Motor neuron (in vitro differentiated cells): ENCODE measurements around the gene NOM1. TPM values are rescaled to one million over a fixed set of nuclear protein-coding genes. Genes with fewer than 3 reads are reported as not detected.

Experiments used
- ATAC-seq, 8 experiments: fragments of 200-7000 bp; cut with Tn5 transposase; replicated peaks in 6 of 8; 2 replicates each; pipeline ENCODE4 v1.8.0; 2021; ENCODE audit warnings: mild to moderate bottlenecking in 8 of 8, moderate library complexity in 8 of 8
- H3K27ac ChIP-seq, 2 donors: fragments of 250-450 bp; sonication (Bioruptor Pico); 2 replicates each; pipeline ENCODE4 v1.9.0; 2021; ENCODE audit warnings: antibody characterized with exemption in 2 of 2, mild to moderate bottlenecking in 2 of 2, moderate library complexity in 1 of 2
- H3K4me1 ChIP-seq, 2 donors: fragments of 250-450 bp; sonication (Bioruptor Pico); replicated peaks in 1 of 2; 2 replicates each; pipeline ENCODE4 v1.6.1; 2021; ENCODE audit warnings: antibody characterized with exemption in 2 of 2, mild to moderate bottlenecking in 2 of 2, moderate library complexity in 1 of 2
- H3K4me3 ChIP-seq, 5 donors: fragments of 250-450 bp; sonication (Bioruptor Pico); 2 replicates each; pipeline ENCODE4 v1.9.0; 2021; ENCODE audit warnings: antibody characterized with exemption in 5 of 5, mild to moderate bottlenecking in 5 of 5, moderate library complexity in 4 of 5
- WGBS, 10 experiments: fragments of 450-650 bp; shearing (Covaris generic); methylation state at CpG; one replicate each; pipeline ENCODE4 v1.0.0; 2022; 5-methylcytosine and 5-hydroxymethylcytosine counted together
- in situ Hi-C, 9 experiments: fragments of 400-800 bp; cut with MboI; loops; one replicate each; pipeline ENCODE4 v1.15.0; 2021; ENCODE audit warnings: low sequenced_read_pairs in 9 of 9, low pct_unique_long_range_greater_than_20kb in 2 of 9; ENCODE audit not compliant: unreplicated experiment in 9 of 9
- total RNA-seq, 8 experiments: library from RNA; unstranded; fragments of 300-600 nt; gene quantifications; 2 replicates each; pipeline versions ENCODE4 v1.2.3 to v1.2.4, GENCODE V29; 2022

The NOM1 gene
- total RNA-seq, 8 experiments from 2014 or later: 7.2 to 44.4 (median 9.5) TPM

DNA sequence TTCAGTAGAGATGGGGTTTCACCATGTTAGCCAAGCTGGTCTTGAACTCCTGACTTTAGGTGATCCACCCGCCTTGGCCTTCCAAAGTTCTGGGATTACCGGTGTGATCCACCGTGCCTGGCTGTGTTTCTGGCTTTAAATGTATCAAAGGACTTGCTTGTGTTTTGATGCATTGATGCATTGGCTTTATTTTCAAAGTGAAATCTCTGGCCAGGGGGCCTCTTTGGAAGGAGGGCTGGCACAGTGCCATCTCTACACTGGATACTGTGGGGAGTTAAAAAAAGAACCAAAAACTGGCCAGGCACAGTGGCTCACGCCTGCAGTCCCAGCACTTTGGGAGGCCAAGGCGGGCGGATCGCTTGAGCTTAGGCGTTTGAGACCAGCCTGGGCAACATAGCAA is 44.9 kb downstream of the NOM1 start:
- Histone ChIP-seq H3K4me3 (no peak overlapping the region), H3K4me1 (no peaks in the 10 kb centered on the region), H3K27ac (no peak overlapping the region)
- 60 to 100% (median 86%) methylated on average over 1 to 5 of the region's 8 CpGs; no CpG with 5 or more reads in 4 of the 10 experiments for WGBS, 10 experiments
- no peak for ATAC-seq
- in situ Hi-C loops: no loop called here

DNA sequence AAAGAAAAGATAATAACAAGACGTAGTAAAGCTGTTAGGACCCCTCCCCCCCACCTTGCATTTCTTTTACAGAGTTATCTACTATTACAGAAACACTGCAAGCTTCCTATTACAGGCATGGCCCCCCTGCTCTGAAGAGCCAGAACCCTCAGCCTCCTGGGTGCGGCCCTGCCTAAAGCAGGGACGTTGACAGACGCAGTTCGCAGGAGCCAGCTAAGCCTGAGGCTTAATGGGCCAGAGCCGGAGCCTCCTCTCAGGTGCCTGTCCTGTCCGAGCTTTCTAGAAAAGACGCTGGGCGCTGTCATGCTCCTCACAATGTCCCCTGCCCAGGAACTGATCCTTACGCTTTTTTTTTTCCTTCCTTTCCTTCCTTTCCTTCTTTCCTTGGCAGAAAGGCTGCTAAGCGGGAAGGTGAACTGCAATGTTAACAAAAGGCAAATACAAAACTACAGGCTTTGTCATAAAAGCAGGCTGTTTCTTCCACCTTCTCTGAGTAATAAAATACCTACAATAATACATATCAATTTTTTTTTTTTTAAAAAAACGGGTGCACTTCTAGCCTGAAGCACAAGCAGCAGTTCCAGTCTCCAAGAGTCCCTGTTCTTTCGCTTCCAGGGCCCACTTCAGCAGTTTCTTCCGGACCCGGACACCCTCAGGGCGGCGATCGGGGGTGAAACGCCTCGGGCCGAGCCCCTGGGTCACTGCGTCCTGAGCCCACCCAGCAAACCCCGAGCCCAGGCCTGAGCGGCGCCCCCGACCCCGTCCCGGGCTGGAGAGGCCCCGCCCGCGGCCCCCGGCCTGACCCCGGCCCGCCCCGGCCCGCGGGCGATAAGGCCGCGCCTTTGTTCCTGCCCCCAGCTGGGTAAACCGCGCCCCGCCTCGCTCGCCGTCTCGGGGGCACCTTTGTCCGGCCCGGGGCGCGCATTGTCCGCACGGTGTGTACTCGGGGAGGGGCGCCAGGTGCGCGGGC is 49.8 kb downstream of the NOM1 start:
- H3K4me3 ChIP-seq: peak overlapping the region in 3 of 5 donors; percentile 4 to 25 (median 9)
- H3K4me1 ChIP-seq: peaks cover 16 to 24% of the 10 kb centered on the region in 2 donors
- no peak overlapping the region for H3K27ac ChIP-seq
- in situ Hi-C loops: no loop called here
- WGBS, 10 experiments: 16 to 84% (median 33%) methylated on average over 3 to 9 of the region's 57 CpGs; no CpG with 5 or more reads in 1 of the 10 experiments
- no peak for ATAC-seq

DNA sequence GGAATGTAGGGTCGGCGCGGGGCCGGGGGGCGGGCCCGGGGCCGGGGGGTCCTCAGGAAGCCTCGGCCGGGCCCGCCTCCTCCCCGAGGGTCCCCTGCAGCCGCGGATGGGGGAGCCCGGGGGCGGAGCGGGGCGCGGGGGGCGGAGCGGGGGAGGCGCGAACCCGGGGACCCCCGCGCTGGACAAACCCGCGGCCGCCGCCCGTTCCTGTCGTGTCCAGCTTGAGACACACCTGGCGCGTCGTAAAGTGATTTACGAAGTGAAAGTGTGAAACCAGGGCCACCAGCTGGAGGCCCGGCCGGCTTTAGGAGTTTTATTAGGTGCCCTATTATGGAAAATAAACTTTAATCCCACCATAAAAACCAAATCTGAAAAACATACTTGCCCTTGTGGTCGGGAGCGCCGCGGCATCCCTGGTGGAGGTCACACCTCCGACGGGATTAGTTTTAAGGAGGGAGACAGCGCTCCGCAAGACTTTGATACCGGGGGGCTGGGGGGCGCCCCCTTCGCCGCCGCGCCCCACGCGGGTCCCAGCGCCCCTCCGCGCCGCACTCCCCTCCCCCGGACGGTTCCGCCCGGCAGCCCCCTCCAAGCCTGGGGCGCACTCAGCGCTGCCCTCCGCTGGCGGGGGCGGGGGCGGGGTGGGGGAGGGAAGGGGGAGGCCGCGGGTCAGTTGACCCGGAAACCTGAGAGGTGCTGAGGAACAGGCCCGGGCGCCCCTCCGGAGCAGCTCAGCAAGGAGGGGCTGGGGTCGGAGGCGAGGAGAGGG is 50.6 kb downstream of the NOM1 start:
- H3K4me1 ChIP-seq: peaks cover 20 to 26% of the 10 kb centered on the region in 2 donors
- WGBS, 10 experiments: 0 to 11% (median 2%) methylated on average over 1 to 12 of the region's 75 CpGs; no CpG with 5 or more reads in 7 of the 10 experiments
- H3K27ac ChIP-seq: no peak overlapping the region
- peak overlapping the region in 3 of 5 donors; percentile 4 to 25 (median 9) for H3K4me3 ChIP-seq
- ATAC-seq: no peak
- in situ Hi-C loops: no loop called here

DNA sequence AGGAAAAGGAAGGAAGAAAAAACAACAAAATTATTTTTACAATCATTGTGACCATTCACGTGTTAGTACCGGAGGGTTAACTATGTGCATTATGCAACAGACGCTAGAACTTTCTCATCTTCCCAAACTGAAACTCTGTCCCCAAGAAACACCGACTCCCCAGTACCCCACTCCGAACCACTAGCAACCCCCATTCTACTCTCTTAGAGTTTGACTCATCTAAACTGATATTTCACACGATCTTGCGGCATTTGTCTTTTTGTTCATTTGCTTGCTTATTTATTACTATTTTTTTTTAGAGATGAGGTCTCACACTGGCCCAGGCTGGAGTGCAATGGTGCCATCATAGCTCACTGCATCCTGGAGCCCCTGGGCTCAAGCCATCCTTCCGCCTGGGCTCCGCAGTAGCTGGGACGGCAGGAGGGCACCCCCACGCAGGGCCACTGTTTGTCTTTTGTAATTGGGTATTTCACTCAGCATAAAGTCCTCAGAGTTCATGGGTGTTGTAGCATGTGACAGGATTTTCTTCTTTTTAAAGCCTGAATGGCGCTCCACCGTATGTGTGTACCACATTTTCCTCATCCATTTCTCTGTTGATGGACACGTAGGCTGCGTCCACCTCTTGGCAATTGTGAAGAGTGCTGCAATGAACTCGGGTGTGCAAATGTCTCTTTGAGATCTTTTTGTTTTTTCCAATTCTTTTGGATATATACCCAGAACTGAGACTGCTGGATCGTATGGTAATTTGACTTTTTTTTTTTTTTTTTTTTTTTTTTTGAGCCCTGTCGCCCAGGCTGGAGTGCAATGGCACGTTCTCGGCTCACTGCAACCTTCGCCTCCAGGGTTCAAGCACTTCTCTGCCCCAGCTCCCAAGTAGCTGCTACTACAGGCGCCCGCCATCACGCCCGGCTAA is 51.5 kb downstream of the NOM1 start:
- H3K4me1 ChIP-seq: peaks cover 24 to 26% of the 10 kb centered on the region in 2 donors
- no peak overlapping the region for H3K4me3 ChIP-seq
- WGBS, 10 experiments: 14 to 59% (median 29%) methylated on average over 3 to 20 of the region's 25 CpGs
- H3K27ac ChIP-seq: no peak overlapping the region
- in situ Hi-C loops: no loop called here
- ATAC-seq: no peak

DNA sequence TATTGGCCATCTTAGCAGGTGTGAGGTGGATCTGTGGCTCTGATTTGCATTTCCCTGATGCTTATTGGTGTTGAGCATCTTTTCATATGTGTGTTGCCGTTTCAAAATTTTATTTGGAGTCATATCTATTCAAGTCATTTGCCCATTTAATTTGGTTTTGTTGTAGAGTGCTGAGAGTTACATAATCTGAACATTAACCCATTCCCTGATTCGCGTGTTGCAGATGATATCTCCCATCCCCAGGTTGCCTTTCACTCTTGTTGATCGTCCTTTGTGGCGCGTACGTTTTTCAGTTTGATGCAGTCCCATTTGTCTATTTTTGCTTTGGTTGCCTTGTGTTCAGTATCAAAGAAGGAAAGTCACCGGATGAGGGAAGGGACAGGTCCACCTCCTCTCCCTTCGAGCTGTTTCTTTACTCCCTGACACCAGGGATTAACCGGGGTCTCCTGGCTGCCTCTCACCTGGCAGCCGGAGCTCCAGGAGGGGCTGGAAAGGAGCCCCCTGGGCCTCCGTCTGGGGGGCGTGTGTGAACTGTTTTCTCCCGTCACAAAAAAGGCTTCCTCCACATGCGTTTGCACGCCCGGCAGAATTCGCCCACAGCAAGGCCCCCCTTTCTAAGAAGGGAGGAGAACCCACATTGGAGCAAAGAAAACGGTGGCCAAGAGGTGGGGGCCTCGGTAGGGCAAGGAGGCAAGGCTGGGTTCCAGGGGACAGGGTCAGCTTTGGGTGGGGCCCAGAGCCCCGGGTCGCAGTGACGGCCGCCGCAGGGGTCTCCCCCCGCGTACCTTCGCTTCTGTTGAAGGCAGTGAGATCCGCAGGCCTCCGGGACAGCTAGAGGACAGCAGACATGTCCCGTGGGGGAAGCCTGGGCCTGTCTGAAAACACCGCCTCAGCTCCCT is 52.7 kb downstream of the NOM1 start:
- peaks cover 25 to 26% of the 10 kb centered on the region in 2 donors for H3K4me1 ChIP-seq
- in situ Hi-C loops: no loop called here

DNA sequence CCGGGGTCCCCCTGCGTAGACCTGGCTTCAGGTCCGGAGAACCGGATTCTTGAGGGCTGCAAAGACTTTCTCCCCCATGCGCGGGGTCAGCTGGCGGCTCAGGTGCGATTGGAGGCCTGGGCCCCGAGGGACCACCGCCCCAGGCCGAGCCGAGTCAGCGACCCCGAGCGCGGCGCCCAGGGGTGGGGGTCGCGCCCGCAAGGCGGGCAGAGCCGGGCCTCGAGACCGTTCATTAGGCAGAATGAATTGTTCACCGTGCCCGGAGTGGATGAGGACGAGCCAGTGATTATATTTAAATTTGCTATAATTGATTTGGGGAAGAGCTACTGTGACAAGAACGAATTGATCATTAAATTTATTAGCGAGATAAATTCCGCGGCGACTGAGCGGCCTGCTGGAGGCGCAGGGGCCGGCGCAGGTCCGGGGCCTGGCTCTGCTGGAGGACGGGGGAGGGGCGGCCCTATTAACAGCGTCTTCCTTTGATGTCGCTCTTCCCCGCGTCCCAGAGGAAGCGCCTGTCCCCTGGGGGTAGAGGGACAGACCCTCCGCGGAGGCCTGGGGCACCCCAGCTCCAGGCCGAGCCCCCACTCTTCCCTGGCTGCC is 53.4 kb downstream of the NOM1 start:
- H3K4me3 ChIP-seq: peak overlapping the region in 2 of 5 donors; percentile 11 to 87
- peaks cover 26 to 29% of the 10 kb centered on the region in 2 donors for H3K4me1 ChIP-seq
- H3K27ac ChIP-seq: peak overlapping the region in 1 of 2 donors; percentile 66
- in situ Hi-C loops: no loop called here
- peak in 5 of 8 experiments; percentile 28 to 41 (median 36) for ATAC-seq
- 0 to 20% (median 5%) methylated on average over 1 to 9 of the region's 47 CpGs; no CpG with 5 or more reads in 5 of the 10 experiments for WGBS, 10 experiments

More for the DNA sequence above, 52.7 kb downstream of the NOM1 start:
- no peak for ATAC-seq
- 0 to 59% (median 23%) methylated on average over 1 to 10 of the region's 32 CpGs for WGBS, 10 experiments
- H3K27ac ChIP-seq: peak overlapping the region in 1 of 2 donors; percentile 66
- H3K4me3 ChIP-seq: peak overlapping the region in 1 of 5 donors; percentile 87

DNA sequence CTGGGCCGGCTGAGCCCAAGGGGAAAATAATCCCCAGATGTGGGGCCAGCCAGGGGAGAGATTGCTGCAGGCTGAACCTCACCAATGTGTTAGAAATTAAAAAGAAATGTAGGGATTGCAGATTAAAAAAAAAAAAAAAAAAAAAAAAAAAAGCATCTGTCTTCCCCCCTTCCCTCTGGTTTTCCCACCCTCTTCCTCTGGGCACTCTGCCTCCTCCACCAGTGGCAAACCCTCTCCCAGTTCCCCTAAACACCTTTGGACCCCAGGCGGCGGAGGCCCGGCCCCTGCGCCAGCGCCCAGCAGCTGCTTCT is 53.9 kb downstream of the NOM1 start:
- ATAC-seq: no peak
- Histone ChIP-seq H3K4me3 (peak overlapping the region in 2 of 5 donors; percentile 11 to 87), H3K4me1 (peaks cover 26 to 29% of the 10 kb centered on the region in 2 donors), H3K27ac (peak overlapping the region in 1 of 2 donors; percentile 66)
- 0 to 8% (median 0%) methylated on average over 1 to 2 of the region's 6 CpGs; no CpG with 5 or more reads in 6 of the 10 experiments for WGBS, 10 experiments
- in situ Hi-C loops: no loop called here

DNA sequence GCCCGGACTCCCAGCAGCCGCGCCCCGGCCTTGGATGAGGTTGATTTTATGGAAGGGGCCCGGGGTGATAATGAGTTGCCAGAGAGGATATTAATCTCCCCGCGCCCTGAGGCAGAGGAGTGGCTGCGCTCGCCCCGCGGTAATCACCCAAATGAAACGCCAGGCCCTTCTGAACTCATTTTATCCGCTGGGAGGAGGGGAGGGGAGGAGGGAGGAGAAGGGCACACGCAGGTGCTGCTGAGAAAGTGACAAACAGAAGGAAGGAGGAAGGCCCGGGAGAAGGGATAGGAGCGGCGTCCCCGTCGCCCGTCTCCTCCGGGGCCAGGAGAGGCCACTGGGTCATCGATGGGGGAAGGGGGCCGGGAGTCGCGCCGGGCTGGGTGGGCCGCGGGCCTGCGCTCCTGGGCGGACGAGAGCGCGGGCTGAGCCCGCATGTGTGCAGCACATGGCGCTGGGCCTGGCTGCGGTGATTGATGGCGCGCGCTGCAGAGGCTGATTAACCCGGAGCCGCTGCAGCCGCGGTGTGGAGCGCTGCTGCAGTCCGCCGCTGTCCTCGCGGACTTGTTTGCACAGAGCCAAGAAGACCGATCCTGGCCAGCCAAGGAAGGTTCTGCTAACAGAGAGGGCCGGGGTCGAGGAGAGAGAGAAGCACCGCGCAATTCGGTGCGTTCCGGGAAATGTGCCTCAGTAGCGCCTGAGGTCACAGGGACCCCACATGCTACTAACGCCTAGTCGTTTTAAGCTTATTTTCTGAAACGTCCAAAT is 54.4 kb downstream of the NOM1 start:
- 0 to 10% (median 0%) methylated on average over 1 to 11 of the region's 60 CpGs; no CpG with 5 or more reads in 3 of the 10 experiments for WGBS, 10 experiments
- Histone ChIP-seq H3K27ac (peak overlapping the region in 1 of 2 donors; percentile 66), H3K4me1 (peaks cover 26 to 32% of the 10 kb centered on the region in 2 donors), H3K4me3 (peak overlapping the region in 2 of 5 donors; percentile 17 to 87)
- ATAC-seq: peak; percentile 77 to 90 (median 85)
- in situ Hi-C loops: no loop called here

DNA sequence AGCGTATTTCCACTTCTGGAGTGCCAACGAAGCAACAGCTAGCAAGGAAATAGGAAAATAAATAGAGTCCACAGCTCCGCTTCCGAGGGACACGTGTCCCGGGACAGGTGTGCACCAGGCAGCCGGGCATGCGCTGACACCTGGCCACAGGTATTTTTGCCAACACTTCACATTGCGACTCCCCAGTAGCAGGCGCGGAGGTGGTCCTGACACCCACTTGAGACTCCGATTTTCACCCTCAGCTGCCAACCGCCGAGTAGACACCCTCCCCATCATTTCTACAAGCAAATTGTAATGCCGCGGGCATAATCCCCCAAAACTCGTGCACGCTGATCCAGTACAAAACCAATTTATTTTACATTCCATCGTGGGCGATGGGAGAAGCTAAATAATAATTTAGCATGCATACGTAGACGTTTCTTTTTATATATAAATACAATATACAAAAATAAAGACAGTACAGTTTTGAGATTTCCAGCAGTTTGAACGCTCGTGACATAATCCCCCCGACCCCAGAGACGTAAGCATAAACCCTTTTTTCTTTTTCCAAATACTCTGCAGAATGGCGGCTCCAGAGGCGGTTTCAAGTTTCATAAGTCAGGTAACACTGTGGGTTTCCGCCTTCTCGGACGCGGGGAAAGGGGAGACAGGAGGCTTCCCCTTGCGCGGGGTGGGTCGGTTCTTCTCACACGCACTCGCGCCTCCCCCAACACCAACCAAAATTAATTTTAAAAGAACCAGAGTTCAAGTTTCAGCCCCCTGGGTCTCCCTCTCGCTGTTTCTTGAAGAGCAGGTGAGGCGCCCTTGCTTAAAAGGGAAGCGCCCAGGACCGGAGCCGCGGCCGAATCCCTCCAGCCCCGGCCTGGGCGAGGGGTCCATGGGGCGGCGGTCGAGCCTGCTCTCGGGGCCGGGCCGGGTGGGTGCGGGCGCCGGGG is 55.3 kb downstream of the NOM1 start:
- Histone ChIP-seq H3K27ac (peak overlapping the region in 1 of 2 donors; percentile 6), H3K4me1 (peaks cover 26 to 36% of the 10 kb centered on the region in 2 donors), H3K4me3 (peak overlapping the region in 3 of 5 donors; percentile 6 to 87 (median 51))
- 0 to 25% (median 11%) methylated on average over 2 to 28 of the region's 56 CpGs; no CpG with 5 or more reads in 1 of the 10 experiments for WGBS, 10 experiments
- ATAC-seq: no peak
- in situ Hi-C loops: no loop called here
